AG09309 (cell line): ENCODE results near the gene CCDC87.

Experiments
- DNase-seq: peaks from one replicate; pipeline ENCODE4 v3.0.0-alpha.2; 2010; ENCODE audit warnings: low read depth
- H3K4me3 ChIP-seq: 2 replicates; pipeline ENCODE4 v1.5.1; 2011; ENCODE audit warnings: mild to moderate bottlenecking, low read depth, low read length, moderate library complexity; ENCODE audit not compliant: control insufficient read depth
- TF ChIP-seq, protein P1 (sequence below): IDR thresholded peaks from 2 replicates; pipeline ENCODE4 v1.5.1; 2011; ENCODE audit warnings: mild to moderate bottlenecking, low read depth, low read length, inconsistent platforms; ENCODE audit not compliant: insufficient read depth, control insufficient read depth; ENCODE audit errors: missing control alignments

Gene CCDC87

DNA sequence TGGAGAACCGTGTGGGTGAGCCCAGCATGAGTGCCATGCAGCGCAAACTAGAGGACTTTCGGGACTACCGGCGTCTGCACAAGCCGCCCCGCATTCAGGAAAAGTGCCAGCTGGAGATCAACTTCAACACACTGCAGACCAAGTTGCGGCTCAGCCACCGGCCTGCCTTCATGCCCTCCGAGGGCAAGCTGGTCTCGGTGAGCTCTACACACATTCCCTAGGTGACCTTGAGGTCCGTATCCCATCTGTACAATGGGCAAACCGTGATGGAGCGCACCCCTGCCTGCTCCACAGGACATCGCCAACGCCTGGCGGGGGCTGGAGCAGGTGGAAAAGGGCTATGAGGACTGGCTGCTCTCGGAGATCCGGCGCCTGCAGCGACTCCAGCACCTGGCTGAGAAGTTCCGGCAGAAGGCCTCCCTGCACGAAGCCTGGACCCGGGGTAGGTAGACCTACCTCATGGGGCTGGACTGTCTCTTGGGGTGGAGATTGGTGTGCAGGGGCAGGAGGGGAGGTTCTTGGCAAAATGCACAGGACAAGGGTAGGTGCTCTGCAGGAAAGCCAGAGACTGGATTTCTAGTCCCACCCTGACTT, 35.0 kb downstream of the CCDC87 start:
- TF ChIP-seq, protein P1, sequence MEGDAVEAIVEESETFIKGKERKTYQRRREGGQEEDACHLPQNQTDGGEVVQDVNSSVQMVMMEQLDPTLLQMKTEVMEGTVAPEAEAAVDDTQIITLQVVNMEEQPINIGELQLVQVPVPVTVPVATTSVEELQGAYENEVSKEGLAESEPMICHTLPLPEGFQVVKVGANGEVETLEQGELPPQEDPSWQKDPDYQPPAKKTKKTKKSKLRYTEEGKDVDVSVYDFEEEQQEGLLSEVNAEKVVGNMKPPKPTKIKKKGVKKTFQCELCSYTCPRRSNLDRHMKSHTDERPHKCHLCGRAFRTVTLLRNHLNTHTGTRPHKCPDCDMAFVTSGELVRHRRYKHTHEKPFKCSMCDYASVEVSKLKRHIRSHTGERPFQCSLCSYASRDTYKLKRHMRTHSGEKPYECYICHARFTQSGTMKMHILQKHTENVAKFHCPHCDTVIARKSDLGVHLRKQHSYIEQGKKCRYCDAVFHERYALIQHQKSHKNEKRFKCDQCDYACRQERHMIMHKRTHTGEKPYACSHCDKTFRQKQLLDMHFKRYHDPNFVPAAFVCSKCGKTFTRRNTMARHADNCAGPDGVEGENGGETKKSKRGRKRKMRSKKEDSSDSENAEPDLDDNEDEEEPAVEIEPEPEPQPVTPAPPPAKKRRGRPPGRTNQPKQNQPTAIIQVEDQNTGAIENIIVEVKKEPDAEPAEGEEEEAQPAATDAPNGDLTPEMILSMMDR: no peak
- no peak for DNase-seq
- no peak overlapping the region for H3K4me3 ChIP-seq

DNA sequence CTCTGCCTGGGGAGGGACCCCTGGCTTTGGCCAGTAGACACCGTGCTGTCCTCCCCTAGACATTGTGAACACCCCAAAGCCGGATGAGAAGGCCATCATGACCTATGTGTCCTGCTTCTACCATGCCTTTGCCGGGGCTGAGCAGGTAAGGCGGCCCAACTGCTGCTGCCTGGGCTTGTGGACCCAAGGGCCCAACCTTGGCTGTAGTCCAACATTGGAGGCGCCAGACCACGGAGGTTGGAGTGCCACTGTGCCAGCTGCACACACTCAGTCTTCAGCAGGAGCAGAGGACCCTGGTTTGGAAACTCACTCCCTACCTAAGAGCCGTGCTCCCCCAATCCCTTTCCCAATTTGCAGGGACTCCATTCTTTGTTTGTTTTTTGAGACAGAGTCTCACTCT, 36.8 kb downstream of the CCDC87 start:
- TF ChIP-seq, protein P1: no peak
- DNase-seq: no peak
- no peak overlapping the region for H3K4me3 ChIP-seq

DNA sequence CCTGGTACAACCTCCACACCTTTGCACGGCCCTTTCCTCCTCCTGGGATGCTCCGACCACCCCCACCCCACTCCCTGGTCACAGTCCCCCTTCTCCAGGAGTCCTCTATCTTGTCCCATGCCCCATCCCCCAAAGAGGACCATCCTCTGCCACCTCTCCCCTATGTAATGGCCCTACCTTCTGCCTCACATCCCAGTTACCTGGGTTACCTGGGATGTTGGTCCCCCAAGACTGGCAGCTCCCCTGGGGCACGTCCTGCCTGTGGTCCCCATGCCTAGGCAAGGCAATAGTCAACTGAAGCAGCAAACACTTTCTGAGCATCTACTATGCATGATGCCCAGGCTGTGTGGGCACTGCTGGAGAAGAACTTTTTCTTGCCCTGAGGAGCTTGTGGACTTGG, 37.4 kb downstream of the CCDC87 start:
- H3K4me3 ChIP-seq: no peak overlapping the region
- TF ChIP-seq, protein P1: no peak
- DNase-seq: no peak

DNA sequence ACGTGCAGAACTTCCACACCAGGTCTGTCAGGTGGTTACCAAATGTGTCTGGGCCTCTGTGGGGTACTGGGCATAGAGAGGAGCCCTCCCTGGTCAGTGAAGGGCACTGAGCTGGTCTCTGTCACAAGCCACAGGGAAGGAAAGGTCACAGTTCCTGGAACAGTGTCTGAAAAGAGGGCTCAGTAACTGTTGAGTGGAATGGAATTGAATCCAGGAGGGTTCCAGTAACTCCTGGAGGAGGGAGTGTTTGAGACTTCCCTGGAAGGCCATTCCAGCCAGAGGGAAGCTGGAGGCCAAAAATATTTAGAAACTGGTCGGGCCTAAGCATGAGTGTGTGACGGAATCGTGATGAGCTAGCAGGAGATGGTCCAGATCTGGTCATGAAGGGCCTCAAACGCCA, 38.3 kb downstream of the CCDC87 start:
- TF ChIP-seq, protein P1: no peak
- no peak overlapping the region for H3K4me3 ChIP-seq
- DNase-seq: no peak

DNA sequence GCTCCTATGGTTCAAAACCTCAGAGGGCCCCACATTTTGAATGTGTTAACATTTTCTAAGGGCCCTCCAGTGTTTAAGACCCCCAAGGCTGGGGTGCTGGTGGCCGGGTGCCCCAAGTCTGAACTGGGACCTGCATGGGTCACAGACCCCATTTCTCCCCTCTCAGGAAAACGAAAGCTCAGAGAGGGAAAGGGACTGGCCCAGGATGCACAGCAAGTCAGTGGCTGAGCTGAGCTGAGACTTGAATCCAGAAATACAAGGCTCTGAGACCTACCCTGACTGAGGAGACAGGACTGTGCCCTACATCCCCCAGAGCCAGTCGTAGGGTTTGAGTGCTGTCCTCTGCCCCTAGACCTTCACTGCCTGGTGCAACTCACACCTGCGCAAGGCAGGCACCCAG, 42.0 kb downstream of the CCDC87 start:
- TF ChIP-seq, protein P1: no peak
- DNase-seq: no peak
- no peak overlapping the region for H3K4me3 ChIP-seq

DNA sequence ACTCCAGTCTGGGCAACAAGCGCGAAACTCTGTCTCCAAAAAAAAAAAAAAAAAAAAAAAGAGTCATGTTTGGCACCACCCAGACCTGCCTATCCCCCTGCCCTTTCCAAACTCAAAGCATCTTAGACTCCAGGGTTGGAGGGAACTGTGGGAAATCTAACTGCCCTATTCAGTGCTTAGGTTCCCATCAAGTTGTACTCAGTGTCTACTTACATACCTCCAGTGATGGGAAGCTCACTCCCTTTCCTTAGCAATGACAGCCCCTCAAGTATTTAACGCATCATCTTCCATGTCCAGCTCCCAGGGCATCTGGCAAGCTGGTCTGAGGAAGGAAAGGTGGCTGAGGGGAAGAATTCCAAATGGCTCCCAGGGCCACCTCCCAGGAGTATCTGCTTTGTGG, 43.2 kb downstream of the CCDC87 start:
- TF ChIP-seq, protein P1: no peak
- no peak overlapping the region for H3K4me3 ChIP-seq
- DNase-seq: no peak
